ENCODE measurements around the gene FOXP4.
A peak's percentile ranks its signal among the peaks of the same experiment; 100 is the strongest.

The FOXP4 gene

GRCh38 chr6:41568202-41568584 lies 22.0 kb downstream of the FOXP4 start:
- DNase-seq = no peak

DNA sequence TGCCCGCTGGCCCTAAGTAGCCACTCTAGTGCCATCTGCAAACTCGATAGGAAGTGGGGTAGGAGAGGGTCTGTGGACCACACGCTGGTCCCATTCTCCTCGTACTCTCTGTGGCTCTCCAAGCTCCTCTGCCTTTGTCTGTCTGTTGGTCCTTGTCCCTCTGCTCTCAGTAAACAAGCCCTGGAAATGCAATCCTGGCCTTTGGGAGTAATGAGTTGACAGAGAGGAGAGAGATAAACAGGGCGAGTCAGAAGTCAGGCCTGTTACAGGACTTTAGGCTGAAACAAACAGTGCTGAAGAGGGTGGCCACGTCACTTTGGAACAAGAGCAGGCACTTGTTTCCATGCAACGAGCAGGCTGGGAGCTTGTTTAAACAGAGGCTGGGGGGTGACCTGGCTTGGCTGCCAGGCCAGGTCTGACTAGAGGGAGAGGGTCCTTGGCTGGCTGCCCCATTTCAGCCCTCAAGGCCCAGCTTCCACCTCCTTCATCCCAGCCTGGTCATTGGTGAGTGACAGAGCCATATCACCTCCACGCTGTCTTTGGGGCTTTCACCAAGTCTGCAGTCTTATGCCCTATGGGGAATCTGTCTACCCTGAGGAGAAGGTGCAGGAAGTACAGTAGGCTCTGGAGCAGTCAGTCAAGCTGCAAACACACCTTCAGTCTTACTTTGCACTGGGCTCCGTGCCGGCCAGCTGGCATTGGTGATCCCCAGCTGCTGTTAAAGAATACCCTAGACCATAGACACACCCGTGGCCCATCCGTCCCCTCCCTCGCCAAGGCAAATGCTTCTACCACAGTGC lies 22.6 kb downstream of the FOXP4 start:
- no peak for DNase-seq

DNA sequence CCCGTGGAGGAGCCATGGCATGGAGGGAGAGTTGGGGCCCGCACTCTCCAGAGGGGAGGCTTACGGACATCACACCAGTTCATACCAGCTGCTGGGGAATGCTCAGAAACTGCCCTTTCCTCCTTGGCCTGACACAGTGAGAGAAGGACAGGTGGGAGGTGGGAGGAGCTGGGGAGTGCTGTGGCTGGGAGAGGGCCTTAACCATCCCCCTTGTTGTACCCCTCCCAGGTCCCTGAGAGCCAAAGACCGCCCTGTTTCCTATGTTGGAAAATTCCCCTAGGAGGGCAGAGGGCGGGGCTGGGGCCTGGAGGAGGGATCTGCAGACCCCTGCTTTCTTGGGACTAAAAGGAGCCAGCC lies 24.1 kb downstream of the FOXP4 start:
- DNase-seq = no peak

GRCh38 chr6:41571021-41571780 lies 25.0 kb downstream of the FOXP4 start:
- DNase-seq = peak; percentile 50

DNA sequence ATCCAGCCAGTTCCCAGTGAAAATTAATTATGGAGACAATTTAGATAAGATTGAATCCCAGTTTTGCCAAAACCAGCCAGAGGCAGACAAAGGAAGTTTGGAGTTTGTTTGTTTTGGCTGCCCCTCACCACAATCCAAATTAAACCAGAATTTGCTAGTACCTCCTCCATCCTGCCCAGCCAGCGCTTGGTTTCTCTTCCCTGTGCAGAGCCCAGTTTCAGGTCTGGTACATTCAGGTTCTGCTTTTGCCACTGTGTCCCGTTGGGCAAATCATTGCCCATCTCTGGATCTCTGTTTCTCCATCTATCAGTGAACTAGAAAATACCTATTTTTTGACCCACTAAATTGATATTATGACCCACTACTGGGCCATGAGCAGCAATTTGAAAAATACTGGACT lies 26.4 kb downstream of the FOXP4 start:
- no peak for DNase-seq

GRCh38 chr6:41573276-41573675 lies 27.1 kb downstream of the FOXP4 start:
- no peak for DNase-seq

DNA sequence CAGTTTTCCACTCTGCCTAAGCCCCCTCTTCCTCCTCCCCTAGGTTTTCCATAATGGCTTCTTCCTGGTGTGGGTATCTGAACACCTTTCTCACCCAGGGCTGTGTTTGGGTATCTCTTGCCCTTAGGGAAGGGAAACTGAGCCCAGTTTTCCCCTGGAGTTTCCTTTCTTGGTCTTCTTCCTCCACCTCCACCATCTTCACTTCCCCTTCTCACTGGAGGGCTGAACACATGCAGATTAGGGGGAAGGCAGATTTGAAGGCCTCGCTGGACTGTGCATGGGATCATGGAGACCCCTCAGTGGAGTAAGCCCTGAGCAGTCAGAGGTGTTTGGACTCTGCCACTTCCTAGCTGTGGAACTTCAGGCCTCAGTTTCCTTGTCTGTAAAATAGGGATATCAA lies 27.8 kb downstream of the FOXP4 start:
- no peak for DNase-seq

- DNase-seq = no peak
These were observed 29.4 kb downstream of the FOXP4 start for GRCh38 chr6:41575598-41575997.

DNA sequence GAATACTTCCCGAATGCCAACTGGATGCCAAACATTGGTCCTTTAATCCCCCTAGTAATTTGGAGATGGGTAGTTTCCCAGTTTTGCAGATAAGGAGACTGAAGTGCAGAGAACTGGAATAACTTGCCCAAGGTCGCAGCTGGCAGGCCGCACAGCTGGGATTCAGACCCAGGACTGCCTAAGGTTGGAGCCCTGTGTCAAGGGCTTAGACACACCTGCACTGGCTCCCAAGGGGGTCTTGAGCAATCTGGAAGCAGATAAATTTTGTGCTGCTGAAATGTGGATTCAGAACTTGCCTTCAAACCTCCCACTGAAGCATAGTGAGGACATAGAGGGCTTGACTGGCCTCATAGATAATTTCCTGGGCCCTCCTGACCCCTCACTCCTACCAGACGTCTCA lies 30.5 kb downstream of the FOXP4 start:
- DNase-seq = no peak

- DNase-seq = peak; percentile 55
These were observed 31.4 kb downstream of the FOXP4 start for GRCh38 chr6:41577356-41578216.

- peak; percentile 40 for DNase-seq
These were observed 32.3 kb downstream of the FOXP4 start for GRCh38 chr6:41578217-41579087.

- DNase-seq = no peak
These were observed 33.0 kb downstream of the FOXP4 start for GRCh38 chr6:41579088-41579610.

DNA sequence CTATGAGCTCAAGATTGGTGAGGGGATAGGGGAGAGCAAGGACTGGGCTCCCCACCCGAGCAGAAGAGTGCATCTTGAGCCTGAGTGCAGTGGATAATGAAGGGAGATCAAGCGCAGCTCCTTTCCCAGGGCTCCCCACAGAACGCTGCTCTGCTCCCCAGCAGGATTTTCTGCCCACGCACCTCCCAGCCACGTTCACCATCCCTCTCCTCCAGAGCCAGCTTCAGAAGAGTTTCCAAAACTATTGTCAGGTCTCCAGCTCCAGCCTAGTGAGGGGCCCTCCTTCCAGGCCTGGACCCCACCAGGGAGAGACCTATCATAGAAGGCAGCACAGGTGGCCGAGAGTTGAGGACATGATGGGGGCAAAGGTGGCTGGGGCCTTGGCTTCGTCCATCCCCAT lies 34.5 kb downstream of the FOXP4 start:
- no peak for DNase-seq

DNA sequence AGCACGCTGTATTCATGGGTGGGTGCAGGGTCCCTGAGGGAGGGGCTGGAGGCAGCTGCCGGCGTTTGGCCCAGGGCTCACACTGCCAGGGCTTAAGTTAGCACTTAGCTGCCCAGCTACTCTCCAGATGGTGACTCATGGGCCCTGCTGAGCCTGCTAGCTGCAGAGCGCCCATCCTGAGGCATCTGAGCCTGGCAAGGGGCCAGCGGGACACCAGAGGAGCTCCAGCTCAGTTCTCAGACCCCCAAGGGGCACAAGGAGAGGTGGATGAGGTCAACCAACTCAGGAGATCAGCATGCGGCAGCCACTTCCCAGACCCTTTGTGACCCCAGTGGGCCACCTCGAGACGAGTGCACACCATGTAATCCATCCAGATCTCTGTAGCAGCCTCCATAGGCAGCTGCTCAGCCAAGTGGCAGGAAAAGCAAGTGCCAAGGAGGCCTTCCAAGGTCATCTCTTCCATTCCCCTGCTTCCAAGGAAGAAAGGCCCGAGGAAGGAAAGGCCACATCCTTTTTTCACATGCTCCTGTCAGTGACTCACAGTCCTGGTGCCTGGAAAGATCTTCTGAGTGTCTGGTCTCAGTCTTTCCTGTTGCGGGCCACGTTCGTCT lies 35.3 kb downstream of the FOXP4 start:
- DNase-seq = peak; percentile 98

GRCh38 chr6:41582540-41582939 lies 36.4 kb downstream of the FOXP4 start:
- DNase-seq = no peak

GRCh38 chr6:41583565-41583964 lies 37.4 kb downstream of the FOXP4 start:
- DNase-seq = no peak

GRCh38 chr6:41584205-41584604 lies 38.0 kb downstream of the FOXP4 start:
- DNase-seq = no peak

GRCh38 chr6:41584668-41585205 lies 38.6 kb downstream of the FOXP4 start:
- no peak for DNase-seq

GRCh38 chr6:41585605-41586004 lies 39.4 kb downstream of the FOXP4 start:
- DNase-seq = no peak

DNA sequence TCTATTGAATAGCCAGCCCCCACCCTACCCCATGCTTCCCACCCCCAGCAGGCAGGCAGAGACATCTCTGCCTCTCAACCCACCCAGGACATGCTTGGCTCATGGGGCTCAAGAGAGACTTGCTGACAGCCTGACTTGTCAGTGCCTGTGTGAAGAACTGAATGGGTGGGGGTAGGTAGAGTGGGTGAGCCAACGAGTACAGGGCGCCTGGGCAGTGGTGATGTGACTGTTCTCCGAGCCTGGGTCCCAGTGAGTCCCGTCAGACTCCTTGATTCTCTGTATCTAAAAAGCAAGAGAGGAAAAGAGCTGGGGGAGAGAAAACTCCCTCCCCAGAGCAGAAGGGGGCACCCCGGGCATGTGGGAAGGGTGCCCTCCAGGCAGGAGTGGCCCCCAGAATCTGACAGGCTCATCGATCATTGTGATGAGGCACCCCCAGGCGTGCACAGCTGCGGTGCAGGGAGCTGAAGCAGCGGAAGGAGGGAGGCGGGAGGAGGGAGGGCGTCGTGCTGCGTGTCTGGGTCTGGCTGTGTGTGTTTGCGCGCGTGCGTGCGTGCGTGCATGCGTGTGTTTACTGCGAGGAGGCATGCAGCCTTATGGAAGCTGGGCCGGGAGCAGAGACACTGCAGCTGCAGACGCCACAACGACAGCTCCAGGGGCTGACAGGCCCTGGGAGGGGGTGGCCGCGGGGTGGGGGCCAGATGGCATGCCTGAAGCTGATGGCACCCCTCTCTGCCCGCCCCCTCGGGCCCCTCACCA lies 40.2 kb downstream of the FOXP4 start:
- DNase-seq = no peak
